ENCODE results near the gene ZNF700.

DNA sequence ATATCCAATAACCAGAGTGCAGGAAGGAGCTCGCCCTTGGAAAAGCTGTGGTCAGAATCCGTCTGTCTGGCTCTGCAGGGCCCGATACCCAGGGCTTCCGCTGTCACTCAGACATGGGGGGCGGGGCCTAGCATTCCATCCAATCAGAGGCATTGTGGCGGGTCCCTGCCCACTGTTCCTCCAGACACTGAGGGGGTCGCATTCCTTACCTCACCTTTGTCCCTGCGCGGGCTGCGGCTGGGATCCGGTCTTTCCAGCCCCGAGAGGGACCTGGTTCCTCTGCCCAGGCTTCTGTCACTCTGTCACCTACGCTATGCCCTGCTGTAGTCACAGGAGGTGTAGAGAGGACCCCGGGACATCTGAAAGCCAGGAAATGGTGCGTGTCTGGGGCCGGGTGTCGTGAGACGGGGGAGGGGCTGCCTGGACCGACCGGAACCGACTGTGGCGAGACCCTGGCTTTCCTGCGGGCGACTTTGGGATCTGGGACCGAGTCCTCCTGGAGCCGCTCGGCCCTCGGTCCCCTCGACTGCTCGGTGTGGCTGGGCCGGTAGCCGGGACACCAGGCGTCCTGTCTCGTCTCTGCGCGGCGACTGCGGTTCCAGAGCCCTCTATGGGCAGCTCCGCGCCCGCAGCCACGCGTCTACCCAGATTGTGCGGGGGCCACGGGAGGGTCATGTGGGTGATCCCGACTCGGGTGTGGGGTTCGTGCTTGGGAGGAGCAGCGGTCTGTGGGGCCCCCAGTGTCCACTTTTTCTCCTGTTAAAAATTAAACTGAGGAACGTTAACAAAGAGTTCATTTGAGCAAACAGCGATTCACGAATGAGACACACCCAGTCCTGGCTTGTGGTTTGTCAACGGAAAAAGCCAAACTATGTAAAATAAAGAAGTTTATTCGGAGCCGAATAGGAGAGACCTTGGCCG is 37.0 kb upstream of the ZNF700 start, which contains the start of gene ZNF69:
- TF ChIP-seq CTCF (IDR thresholded peaks at IDR 0.05): peak in 3 of 6 experiments; percentile 28 to 42 (median 33)
- peak in 1 of 2 donors; percentile 18 for TF ChIP-seq POLR2A (IDR thresholded peaks at IDR 0.05)

Measured in Peyer's patch (tissue), 4 donors.